Mucosa of descending colon (tissue), 3 donors: ENCODE measurements around the gene ANO2. TPM values are rescaled to one million over a fixed set of nuclear protein-coding genes. Genes with fewer than 3 reads are reported as not detected.

Source experiments
- ATAC-seq: fragments of 200-7000 bp; cut with Tn5 transposase; one replicate; pipeline ENCODE4 v1.9.1; 2020; ENCODE audit warnings: mild to moderate bottlenecking, moderate library complexity
- DNase-seq, 3 donors: peaks; one replicate each; pipeline ENCODE4 v3.0.0-alpha.2; 2020
- H3K36me3 ChIP-seq: fragments of 200-600 bp; one replicate; pipeline ENCODE4 v1.8.0; 2021; ENCODE audit warnings: low read depth, mild to moderate bottlenecking
- H3K4me1 ChIP-seq: fragments of 200-600 bp; one replicate; pipeline ENCODE4 v1.8.0; 2021; ENCODE audit warnings: low read depth, mild to moderate bottlenecking
- H3K4me3 ChIP-seq: fragments of 200-600 bp; one replicate; pipeline ENCODE4 v1.8.0; 2021; ENCODE audit warnings: mild to moderate bottlenecking
- H3K9me3 ChIP-seq: fragments of 200-600 bp; one replicate; pipeline ENCODE4 v1.8.0; 2021; ENCODE audit warnings: mild to moderate bottlenecking
- intact Hi-C, 2 donors: fragments of 100-400 bp; cut with DNase I in 1 of 2; cut with micrococcal nuclease in 1 of 2; formaldehyde crosslinking; loops; one replicate each; pipeline versions ENCODE4 v1.11.0 to v1.11.1; 2022; cut with DNase I, micrococcal nuclease
- total RNA-seq, 3 donors: library from RNA; stranded (reverse); fragmentation: NEBNext Ultra II Directional in 2 of 3; extraction: Animal tissue kit (Norgen Biotek cat#: 25700) in 2 of 3; gene quantifications; one replicate each; pipeline versions ENCODE4 v1.2.1 to v1.2.4, GENCODE V29; 2021 to 2023
- TF ChIP-seq, protein P1 (sequence below): fragments of 200-600 bp; IDR thresholded peaks from one replicate; pipeline ENCODE4 v1.8.0; 2022; ENCODE audit warnings: antibody characterized with exemption, mild to moderate bottlenecking
- donor health status: DM: no; HTN: no; CAD: no; lungs with moderate emphysema.
- donor health status: DM: no; HTN: no; CAD: no.
- donor health status: DM: no; HTN: yes; CAD: no.

ANO2 gene
- total RNA-seq, 3 donors from 2014 or later: 0.58 to 5.1 (median 3.1) TPM

DNA sequence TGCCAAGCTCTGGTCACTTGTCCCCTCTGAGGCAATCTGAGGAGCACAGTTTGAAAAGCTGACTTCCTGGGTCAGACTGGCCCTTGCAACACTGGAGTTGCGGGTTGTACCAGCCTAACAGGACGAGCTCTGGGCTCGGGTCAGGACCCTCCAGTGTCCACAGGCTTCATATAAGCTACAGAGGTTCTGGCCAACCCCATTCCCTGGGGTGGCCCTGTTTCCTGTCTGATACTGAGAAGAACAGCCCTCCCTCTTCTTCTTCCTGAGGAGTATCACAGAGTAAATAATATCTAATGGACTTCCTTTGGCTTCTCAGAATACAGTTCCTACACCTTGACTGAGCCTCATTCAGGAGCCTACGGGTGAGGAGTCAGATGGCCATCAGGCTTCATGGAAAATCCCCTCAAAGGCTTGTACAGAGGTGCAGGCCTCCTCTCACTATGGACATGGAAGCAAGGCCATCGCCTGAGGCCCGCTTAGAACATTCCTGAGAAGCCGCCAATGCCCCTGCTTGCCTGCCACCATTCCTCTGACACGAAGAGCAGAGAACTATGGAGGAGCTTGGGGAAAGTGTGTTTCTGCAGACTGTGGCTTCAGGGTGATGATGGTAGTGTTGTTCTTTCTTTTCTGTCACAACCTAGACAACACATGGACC is 28.5 kb upstream of the ANO2 start:
- ATAC-seq: no peak
- no peak for DNase-seq
- H3K36me3 ChIP-seq: no peaks in the 10 kb centered on the region
- intact Hi-C loops: no loop called here
- TF ChIP-seq, protein P1, sequence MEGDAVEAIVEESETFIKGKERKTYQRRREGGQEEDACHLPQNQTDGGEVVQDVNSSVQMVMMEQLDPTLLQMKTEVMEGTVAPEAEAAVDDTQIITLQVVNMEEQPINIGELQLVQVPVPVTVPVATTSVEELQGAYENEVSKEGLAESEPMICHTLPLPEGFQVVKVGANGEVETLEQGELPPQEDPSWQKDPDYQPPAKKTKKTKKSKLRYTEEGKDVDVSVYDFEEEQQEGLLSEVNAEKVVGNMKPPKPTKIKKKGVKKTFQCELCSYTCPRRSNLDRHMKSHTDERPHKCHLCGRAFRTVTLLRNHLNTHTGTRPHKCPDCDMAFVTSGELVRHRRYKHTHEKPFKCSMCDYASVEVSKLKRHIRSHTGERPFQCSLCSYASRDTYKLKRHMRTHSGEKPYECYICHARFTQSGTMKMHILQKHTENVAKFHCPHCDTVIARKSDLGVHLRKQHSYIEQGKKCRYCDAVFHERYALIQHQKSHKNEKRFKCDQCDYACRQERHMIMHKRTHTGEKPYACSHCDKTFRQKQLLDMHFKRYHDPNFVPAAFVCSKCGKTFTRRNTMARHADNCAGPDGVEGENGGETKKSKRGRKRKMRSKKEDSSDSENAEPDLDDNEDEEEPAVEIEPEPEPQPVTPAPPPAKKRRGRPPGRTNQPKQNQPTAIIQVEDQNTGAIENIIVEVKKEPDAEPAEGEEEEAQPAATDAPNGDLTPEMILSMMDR: no peak
- H3K9me3 ChIP-seq: no peaks in the 10 kb centered on the region
- H3K4me1 ChIP-seq: no peaks in the 10 kb centered on the region
- no peak overlapping the region for H3K4me3 ChIP-seq

DNA sequence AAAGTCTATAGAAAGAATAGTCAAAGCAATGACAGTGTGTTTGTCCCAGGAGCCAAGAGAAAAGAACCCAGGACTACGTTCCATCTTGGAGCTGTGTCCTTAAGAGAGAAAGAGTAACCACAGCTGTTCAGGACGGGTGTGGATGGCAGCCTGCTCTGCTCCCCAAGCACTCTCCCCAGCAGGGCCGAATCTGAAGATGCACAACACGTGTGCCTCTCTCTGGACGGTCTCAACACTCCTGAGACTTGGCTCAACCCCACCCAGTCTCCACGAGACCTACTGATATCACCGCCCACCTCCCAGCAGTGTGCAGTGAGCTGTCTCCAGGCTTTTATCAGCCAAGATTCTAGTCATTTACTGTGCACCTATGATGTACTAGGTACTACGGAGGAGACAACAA is 27.3 kb upstream of the ANO2 start:
- no peak for ATAC-seq
- no peaks in the 10 kb centered on the region for H3K36me3 ChIP-seq
- TF ChIP-seq, protein P1: no peak
- no peak overlapping the region for H3K4me3 ChIP-seq
- H3K9me3 ChIP-seq: no peaks in the 10 kb centered on the region
- intact Hi-C loops: no loop called here
- no peaks in the 10 kb centered on the region for H3K4me1 ChIP-seq
- DNase-seq: no peak

- Histone ChIP-seq H3K9me3 (no peaks in the 10 kb centered on the region), H3K36me3 (no peaks in the 10 kb centered on the region), H3K4me1 (no peaks in the 10 kb centered on the region), H3K4me3 (no peak overlapping the region)
- ATAC-seq (no peak), DNase-seq (no peak)
- intact Hi-C loops: no loop called here
- TF ChIP-seq, protein P1: no peak
Observed at GRCh38 chr12:5971194-5971850, 26.3 kb upstream of the ANO2 start.

DNA sequence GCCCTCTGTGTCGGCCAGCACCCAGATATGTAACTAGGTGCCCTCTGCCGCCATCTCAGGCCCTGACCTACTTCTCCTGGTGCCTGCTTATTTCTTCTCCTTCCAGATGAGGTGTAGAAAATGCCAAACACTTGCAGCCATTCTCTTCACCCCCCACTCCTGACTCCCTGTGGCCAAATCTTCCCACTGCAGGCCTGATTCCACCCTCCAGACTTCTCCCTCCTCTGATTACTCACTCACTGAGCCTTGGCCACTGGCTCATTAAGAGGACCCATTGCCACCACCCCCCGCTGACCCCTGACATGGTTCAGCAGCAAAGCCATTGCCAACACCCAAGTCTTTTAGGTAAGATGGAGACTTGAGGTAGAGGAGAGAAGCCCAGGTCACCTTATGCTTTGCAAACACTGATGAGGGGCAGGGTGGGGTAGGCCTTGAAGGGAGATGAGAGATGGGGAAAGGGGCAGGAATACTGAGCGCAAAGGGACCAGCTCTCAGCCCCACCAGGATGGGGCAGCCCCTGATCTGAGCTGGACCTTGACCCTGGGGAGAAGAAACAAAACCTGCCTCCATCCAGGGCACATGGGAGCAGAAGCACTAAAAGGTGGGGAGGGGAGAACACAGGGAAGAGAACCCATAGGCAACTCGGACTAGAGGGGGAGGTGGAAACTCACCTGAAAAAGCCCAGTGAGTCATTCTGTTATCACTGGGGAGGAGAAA is 25.1 kb upstream of the ANO2 start:
- no peaks in the 10 kb centered on the region for H3K4me1 ChIP-seq
- H3K9me3 ChIP-seq: no peaks in the 10 kb centered on the region
- H3K4me3 ChIP-seq: no peak overlapping the region
- intact Hi-C loops: no loop called here
- TF ChIP-seq, protein P1: no peak
- DNase-seq (no peak), ATAC-seq (no peak)
- no peaks in the 10 kb centered on the region for H3K36me3 ChIP-seq

GRCh38 chr12:5969156-5969973 is 24.3 kb upstream of the ANO2 start:
- no peaks in the 10 kb centered on the region for H3K4me1 ChIP-seq
- intact Hi-C loops: no loop called here
- H3K9me3 ChIP-seq: no peaks in the 10 kb centered on the region
- ATAC-seq (no peak), DNase-seq (no peak)
- no peaks in the 10 kb centered on the region for H3K36me3 ChIP-seq
- TF ChIP-seq, protein P1: no peak
- no peak overlapping the region for H3K4me3 ChIP-seq
